ENCODE measurements around the gene CCDC116.
"Not testable (repeated sequence)": the region's sequence is repeated elsewhere in the genome, so short reads cannot be mapped to it uniquely, and the experiment has no call there.

Gene CCDC116

DNA sequence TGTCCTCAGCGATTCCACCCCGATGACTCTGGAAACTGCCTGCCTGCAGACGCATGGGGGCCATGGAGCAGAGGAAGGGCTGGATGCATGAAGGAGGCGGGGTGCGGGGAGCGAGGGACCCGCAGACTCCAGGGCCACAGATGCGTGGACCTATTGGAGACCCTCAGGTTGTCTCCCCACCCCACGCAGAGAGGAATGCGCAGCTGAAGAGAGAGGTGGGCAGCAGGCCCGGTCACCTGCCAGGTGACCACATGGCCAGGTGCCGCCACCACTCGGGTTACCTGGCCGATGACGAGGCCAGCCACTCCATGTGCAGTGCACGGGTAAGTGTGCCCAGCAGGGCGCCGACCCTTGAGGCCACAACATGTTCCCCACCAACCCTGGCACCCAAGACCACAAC is 371 bp downstream of the CCDC116 start:
- DNase-seq (ENCODE audit: insufficient read length, low spot score) = no peak
- no peak for TF ChIP-seq POLR2A (IDR thresholded peaks at IDR 0.05; ENCODE audit: low read depth, low read length)
- no peak for FAIRE-seq

DNA sequence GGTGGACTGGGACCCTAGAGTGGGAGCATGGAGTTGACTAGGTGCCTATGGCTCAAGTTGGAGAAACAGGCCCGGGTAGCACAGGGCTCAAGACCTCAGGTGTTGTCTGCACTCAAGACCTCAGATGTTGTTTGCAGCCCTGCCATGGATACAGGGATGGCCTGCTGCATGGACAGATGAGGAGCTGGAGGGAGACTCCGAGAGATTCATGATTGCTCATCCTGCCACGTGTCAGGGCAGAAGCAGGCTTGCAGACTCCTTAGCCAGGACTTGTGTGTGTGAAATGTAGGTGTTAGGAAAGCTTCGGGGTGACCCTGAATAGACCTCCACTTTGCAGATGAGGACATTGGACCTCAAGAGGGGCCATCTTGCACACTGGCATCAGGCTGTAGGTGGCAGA is 921 bp downstream of the CCDC116 start:
- FAIRE-seq = no peak
- TF ChIP-seq POLR2A (IDR thresholded peaks at IDR 0.05; ENCODE audit: low read depth, low read length) = no peak
- no peak for DNase-seq (ENCODE audit: insufficient read length, low spot score)

DNA sequence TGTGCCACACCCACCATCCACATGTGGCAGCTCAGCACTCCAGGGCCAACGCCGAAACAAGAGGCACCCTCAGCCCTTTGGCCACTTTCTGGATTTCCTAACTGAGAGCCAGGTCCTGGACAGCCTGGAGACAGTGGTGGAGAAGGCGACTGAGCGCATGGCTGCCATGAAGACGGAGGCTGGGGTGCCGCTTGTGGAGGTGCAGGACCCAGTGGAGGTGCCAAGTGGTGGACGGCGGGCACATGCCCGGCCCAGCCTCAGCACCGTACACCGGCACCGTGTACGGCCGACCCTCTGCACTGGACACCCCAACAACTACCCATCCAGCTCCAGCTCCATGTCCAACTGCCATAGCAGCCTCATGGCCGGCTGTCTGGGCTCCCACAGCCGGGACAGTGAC is 1.5 kb downstream of the CCDC116 start:
- no peak for FAIRE-seq
- TF ChIP-seq POLR2A (IDR thresholded peaks at IDR 0.05; ENCODE audit: low read depth, low read length) = no peak
- no peak for DNase-seq (ENCODE audit: insufficient read length, low spot score)

DNA sequence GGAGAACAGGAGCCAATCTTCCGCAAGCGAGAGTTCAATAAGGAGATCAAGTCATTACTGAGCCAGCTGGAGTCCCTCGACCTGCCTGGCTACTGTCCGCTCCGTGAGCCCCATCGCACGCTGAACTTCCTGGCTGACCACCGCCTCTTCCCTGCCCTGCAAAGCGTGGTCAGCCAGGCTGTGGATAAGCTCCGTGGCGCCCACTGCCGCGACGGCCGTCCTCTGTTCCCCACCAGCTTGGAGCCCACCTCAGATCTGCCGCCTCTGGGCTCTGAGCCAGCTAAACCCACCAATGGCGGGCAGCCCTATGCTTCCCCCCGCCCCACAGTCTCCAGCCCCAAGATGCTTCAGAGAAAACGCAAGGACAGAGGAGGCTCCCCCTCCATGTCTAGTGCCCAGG is 2.3 kb downstream of the CCDC116 start:
- TF ChIP-seq POLR2A (IDR thresholded peaks at IDR 0.05; ENCODE audit: low read depth, low read length) = no peak
- FAIRE-seq (no peak), DNase-seq (ENCODE audit: insufficient read length, low spot score) (no peak)

DNA sequence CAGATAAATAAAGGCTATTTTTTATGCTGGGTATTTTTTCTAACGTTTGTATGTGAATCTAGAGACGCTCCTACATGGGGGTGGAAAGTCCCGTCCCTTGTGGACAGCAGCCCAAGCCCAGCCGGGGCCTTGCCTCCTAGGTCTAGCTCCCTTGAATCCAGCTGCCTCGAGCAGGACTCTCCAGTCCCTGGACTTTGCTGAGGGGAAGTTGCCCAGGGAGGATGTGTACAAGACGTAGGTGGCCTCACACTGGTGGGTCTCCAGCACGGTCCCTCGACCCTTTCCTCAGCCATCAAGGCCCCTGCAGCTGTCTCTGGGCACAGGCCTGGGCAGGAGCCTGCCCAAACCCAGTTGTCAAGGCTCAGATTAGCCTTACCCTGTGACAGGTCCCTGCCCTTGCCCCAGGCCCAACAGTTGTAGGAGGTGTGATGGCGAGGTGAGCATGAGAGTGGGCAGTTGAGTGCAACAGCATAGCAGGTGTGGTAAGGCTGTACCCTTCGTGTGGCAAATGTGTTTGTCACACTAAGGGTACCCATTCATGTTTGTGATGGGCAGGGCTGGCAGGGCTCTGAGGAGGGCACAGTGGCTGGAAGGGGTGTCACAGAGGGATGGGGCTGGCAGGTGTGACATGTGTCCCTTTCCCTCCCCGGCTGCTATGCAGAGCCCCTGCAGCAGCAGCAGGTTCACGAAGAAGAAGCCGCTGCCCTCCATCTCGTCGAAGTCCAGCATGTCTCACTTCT is 3.4 kb downstream of the CCDC116 start:
- TF ChIP-seq POLR2A (IDR thresholded peaks at IDR 0.05; ENCODE audit: low read depth, low read length) = no peak
- DNase-seq (ENCODE audit: insufficient read length, low spot score) (no peak), FAIRE-seq (no peak)

DNA sequence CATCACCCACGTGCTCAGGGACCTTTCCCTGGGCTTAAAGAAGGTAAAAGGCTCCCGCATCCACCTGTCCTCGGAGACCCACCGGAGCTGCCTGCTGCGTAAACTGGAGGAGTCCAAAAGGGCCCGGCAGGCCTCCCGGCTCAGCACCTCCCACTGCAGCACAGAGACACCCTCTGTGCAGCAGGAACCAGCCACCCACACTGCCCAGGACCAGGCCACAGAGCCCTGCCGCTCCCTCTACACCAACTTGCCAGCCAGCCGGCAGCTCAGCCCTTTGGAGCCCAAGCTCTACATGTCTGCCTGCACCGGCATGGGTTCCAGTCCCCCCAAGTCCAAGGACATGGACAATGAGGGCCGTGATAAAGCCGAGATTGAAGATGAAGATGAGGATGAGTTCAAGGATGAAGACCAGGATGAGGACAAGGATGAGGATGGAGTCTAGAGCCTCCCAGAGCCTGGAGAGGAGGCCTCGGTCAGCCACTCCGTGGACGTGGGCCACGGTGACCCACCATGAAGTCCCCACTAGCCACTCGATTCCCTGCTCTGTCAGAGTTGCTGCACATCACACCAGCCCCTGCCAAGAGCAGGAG is 4.2 kb downstream of the CCDC116 start:
- DNase-seq (ENCODE audit: insufficient read length, low spot score) = no peak
- FAIRE-seq = no peak
- no peak for TF ChIP-seq POLR2A (IDR thresholded peaks at IDR 0.05; ENCODE audit: low read depth, low read length)

DNA sequence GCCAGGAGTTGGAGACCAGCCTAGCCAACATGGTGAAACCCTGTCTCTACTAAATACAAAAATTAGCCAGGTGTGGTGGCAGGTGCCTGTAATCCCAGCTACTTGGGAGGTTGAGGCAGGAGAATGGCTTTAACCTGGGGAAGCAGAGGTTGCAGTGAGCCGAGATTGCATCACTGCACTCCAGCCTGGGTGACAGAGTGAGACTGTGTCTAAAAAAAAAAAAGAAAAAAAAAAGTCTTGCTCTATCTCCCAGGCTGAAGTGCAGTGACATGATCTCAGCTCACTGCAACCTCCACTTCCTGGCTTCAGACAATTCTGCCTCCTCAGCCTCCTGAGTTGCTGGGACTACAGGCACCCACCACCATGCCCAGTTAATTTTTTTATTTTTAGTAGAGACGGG is 4.9 kb downstream of the CCDC116 start:
- not testable (repeated sequence) for DNase-seq (ENCODE audit: insufficient read length, low spot score); FAIRE-seq

DNA sequence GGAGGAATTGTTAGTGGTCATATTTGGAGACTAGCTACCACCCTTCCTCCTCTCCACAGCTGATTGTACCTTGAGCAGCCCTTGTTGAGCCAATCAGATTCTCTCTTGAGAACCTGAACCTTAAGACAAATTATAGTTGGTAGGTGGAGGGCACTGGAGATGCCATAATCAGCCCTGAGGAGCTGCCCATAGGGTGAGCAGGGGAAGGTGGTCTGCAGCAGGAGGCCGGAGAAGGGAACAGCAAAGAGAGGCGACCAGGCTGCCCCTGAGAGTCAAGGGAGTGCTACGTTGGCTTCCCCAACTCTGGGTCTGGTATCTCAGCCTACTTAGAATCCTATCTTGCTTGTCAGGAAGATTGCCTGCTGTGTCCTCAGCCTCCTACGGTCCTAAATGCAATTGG is 6.8 kb downstream of the CCDC116 start:
- FAIRE-seq (no peak), DNase-seq (ENCODE audit: insufficient read length, low spot score) (no peak)
- TF ChIP-seq POLR2A (IDR thresholded peaks at IDR 0.05; ENCODE audit: low read depth, low read length) = no peak

DNA sequence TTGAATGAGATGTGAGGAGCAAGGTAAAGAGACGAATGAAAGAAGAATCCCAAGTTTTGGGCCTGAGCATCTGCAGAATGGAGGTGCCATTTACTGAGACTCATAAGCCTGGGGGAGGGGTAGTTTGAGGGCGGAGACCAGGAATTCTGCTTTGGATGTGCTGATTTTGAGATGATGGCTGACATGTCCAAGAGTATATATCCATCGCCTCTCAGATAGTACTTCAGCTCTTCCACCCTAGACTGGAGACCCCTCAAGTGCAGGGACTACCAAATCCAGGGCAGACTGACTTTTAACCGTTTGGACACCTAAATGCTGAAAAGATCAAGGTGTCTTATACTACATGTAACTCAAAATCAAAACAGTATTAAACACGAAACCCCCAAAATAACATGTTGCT is 8.2 kb downstream of the CCDC116 start:
- no peak for TF ChIP-seq POLR2A (IDR thresholded peaks at IDR 0.05; ENCODE audit: low read depth, low read length)
- DNase-seq (ENCODE audit: insufficient read length, low spot score) (no peak), FAIRE-seq (no peak)

DNA sequence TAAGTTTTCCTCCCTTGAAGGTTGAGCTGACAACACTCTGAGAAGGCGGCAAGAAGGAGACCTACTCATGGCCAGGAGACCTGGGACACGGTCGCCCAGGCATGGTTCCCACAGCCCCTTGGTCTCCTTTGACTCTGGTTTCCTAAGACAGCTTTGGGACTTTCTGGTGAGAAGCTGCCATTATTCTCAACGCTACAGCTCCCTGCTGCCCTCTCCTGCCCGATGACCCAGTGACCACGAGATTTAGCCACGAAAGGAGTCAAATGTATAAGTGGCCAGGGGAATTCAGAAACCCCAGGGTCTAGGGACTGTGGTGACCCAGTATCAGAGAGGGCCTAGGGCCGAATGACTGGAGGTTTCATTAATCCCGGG is 8.8 kb downstream of the CCDC116 start:
- TF ChIP-seq POLR2A (IDR thresholded peaks at IDR 0.05; ENCODE audit: low read depth, low read length) = no peak
- DNase-seq (ENCODE audit: insufficient read length, low spot score) = peak; percentile 47
- FAIRE-seq = no peak

DNA sequence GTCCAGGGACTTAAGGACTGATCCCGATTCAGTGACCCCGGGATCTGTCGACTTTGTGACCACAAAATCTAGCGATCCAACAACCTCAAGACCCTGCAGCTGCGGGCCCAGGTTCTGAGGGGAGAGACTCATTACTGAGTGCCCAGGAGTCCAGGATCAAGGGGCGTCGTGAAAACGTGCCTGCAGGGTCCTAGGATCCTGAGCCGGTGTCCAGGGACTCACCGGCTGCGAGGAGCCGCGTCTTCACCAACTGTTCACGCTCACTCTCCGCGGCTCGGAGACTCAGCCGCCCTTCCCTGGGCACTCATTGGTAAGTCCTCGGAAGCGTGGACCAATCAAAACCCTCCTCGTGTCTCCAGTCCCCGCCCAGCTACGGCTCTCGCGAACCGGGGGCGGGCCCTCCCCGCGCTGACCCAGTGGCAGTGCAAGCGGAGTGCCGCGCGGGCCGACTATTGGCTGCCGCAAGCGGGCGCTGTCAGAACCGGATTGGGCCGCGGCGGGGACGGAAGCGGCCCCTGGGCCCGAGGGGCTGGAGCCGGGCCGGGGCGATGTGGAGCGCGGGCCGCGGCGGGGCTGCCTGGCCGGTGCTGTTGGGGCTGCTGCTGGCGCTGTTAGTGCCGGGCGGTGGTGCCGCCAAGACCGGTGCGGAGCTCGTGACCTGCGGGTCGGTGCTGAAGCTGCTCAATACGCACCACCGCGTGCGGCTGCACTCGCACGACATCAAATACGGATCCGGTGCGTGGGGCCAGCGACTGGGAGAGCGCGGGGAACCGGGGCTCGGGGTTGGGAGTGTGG is 9.4 kb downstream of the CCDC116 start, which contains the start of gene SDF2L1:
TSS of gene SDF2L1 (plus strand) at position 514 of the 795 bp plus-strand sequence. CDS start at position 549, 35 bp downstream.
- FAIRE-seq = peak; percentile 67
- peak; percentile 95 for DNase-seq (ENCODE audit: insufficient read length, low spot score)
- TF ChIP-seq POLR2A (IDR thresholded peaks at IDR 0.05; ENCODE audit: low read depth, low read length) = peak; percentile 76

DNA sequence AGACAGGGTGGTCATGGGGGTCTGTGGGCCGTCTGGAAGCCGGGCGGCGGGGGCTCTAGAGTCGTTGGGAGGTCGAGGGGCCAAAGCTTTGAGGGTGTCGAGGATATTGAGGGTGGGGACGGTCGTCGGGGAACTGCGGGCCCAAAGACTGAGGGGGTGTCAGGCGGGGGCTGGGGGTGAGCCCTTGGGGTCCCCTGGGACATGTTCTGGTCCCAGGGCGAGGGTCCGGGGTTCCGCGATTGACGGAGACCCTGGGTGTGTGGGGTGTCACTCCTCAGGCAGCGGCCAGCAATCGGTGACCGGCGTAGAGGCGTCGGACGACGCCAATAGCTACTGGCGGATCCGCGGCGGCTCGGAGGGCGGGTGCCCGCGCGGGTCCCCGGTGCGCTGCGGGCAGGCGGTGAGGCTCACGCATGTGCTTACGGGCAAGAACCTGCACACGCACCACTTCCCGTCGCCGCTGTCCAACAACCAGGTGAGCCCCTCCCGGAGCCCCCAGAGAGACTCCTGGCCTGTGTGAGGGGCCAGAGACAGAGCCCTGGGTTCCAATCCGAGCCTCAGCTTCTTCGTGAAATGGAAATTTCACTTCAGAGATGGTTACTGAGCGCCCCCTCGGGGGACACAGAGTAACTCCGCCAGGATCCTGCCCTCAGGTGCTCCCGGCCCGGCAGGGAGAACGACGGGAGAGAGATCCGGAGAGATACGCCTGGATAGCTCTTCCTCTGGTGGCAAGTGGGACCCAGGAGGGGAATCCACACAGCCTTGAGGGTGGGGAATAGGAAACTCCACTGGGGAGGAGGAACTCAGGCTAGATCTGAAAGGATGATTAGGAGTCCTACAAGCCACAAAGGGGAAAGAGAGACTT is 10.3 kb downstream of the CCDC116 start:
- TF ChIP-seq POLR2A (IDR thresholded peaks at IDR 0.05; ENCODE audit: low read depth, low read length) = no peak
- FAIRE-seq (no peak), DNase-seq (ENCODE audit: insufficient read length, low spot score) (no peak)

DNA sequence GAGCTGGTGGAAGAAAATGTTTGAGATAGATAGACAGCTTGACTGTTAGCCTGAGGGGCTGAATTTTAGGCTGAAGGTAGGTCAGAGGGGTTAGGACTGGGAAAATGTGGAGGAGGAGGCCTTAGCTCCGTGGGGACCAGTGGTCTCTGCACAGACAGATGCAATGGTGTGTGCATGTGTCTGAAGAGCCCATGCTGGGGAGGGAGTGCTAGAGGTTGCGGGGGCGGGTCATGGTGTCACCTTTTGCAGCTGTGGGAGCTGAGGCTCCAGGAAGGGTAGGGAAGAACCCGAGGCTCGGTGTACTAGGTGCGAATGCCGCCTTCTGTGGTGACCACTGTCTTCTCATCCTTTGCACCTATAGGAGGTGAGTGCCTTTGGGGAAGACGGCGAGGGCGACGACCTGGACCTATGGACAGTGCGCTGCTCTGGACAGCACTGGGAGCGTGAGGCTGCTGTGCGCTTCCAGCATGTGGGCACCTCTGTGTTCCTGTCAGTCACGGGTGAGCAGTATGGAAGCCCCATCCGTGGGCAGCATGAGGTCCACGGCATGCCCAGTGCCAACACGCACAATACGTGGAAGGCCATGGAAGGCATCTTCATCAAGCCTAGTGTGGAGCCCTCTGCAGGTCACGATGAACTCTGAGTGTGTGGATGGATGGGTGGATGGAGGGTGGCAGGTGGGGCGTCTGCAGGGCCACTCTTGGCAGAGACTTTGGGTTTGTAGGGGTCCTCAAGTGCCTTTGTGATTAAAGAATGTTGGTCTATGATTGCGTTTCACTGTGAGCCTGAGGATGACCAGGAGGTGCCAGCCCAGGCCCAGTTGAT is 11.2 kb downstream of the CCDC116 start:
- FAIRE-seq = no peak
- no peak for TF ChIP-seq POLR2A (IDR thresholded peaks at IDR 0.05; ENCODE audit: low read depth, low read length)
- DNase-seq (ENCODE audit: insufficient read length, low spot score) = no peak

DNA sequence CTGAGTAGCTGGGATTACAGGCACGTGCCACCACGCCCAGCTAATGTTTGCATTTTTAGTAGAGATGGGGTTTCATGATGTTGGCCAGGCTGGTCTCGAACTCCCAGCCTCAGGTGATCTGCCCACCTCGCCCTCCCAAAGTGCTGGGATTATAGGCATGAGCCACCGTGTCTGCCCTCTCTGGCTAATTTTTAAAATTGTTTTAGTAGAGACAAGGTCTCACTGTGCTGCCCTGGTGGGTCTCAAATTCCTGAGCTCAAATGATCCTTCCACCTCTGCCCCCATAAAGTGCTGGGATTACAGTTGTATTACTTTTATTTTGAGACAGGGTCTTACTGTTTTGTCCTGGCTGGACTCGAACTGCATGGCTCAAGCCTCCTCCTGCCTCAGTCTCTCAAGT is 13.0 kb downstream of the CCDC116 start:
- not testable (repeated sequence) for DNase-seq (ENCODE audit: insufficient read length, low spot score); FAIRE-seq
